Tibial nerve (tissue), 4 donors: Measurements from ENCODE around the gene TIMM13.

Experiments used
- EP300 ChIP-seq, 2 donors: sonication (generic); formaldehyde crosslinking; IDR thresholded peaks; one replicate each; pipeline ENCODE4 v1.6.1; 2017; ENCODE audit warnings: antibody characterized with exemption in 2 of 2, mild to moderate bottlenecking in 1 of 2
- TF ChIP-seq, protein P1 (sequence below), 5 experiments: fragments of 200-600 bp in 3 of 5; fragments of 450-650 bp in 2 of 5; sonication (generic) in 3 of 5; IDR thresholded peaks; one replicate each; pipeline ENCODE4 v1.5.1; 2016 to 2019; ENCODE audit warnings: antibody characterized with exemption in 5 of 5, mild to moderate bottlenecking in 3 of 5, moderate library complexity in 2 of 5

DNA sequence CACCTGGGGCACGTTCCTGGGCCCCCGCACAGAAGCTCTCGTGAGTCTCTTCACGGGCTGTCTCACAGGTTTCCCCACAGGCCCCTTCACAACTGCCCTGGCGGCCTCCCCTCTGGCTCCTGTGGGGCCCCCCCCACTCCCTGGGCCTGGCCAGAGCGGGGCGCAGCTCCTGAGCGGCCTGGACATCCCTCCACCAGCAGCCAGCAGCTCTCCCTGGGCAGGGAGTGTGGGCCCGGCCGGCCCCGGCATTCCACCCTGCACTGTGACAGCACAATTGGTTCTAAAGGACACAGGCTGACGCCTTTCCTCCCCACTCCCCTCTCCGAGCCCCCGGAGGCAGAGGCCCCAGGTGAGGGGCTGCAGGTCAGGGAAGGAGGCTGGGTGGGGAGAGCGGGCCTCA lies 9.5 kb upstream of the TIMM13 start:
- no peak for TF ChIP-seq EP300 (IDR thresholded peaks at IDR 0.05)
- TF ChIP-seq, protein P1, sequence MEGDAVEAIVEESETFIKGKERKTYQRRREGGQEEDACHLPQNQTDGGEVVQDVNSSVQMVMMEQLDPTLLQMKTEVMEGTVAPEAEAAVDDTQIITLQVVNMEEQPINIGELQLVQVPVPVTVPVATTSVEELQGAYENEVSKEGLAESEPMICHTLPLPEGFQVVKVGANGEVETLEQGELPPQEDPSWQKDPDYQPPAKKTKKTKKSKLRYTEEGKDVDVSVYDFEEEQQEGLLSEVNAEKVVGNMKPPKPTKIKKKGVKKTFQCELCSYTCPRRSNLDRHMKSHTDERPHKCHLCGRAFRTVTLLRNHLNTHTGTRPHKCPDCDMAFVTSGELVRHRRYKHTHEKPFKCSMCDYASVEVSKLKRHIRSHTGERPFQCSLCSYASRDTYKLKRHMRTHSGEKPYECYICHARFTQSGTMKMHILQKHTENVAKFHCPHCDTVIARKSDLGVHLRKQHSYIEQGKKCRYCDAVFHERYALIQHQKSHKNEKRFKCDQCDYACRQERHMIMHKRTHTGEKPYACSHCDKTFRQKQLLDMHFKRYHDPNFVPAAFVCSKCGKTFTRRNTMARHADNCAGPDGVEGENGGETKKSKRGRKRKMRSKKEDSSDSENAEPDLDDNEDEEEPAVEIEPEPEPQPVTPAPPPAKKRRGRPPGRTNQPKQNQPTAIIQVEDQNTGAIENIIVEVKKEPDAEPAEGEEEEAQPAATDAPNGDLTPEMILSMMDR (IDR thresholded peaks at IDR 0.05) = no peak
